ENCODE data around the gene PINLYP.
"Not testable (repeated sequence)": the region's sequence is repeated elsewhere in the genome, so short reads cannot be mapped to it uniquely, and the experiment has no call there.

The PINLYP gene

DNA sequence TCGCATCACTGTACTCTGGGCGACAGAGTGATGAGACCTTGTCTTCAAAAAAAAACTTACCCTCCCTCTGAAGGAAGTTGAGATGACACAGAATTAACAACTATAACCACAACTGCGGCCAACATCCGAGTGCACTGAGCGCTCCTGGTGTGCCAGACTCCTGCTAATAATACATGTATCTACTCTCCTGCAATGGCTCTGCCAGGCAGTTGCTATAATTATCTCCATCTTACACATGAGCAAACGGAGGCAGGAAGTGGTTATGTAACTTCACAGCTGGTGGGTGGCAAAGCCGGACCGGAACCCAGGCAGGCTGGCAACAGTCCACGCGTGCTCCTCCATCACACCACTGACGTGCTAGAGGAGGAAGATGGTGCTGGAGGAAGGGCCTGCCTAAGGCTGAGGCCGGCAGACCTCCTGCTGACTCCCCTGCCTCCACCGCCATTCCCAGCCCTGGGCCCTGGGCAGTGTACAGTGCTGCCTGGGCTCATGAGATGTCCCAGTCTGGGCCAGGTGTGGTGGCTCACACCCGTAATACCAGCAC, 12.8 kb upstream of the PINLYP start:
- H3K27ac Mint-ChIP-seq: peak overlapping the region; percentile 83
- H3K36me3 Mint-ChIP-seq: peaks cover 6% of the 10 kb centered on the region
- no peaks in the 10 kb centered on the region for H3K9me3 Mint-ChIP-seq
- peaks cover 61% of the 10 kb centered on the region for H3K4me1 Mint-ChIP-seq
- H3K27me3 Mint-ChIP-seq: no peaks in the 10 kb centered on the region
- peak overlapping the region; percentile 51 for H3K4me3 Mint-ChIP-seq

DNA sequence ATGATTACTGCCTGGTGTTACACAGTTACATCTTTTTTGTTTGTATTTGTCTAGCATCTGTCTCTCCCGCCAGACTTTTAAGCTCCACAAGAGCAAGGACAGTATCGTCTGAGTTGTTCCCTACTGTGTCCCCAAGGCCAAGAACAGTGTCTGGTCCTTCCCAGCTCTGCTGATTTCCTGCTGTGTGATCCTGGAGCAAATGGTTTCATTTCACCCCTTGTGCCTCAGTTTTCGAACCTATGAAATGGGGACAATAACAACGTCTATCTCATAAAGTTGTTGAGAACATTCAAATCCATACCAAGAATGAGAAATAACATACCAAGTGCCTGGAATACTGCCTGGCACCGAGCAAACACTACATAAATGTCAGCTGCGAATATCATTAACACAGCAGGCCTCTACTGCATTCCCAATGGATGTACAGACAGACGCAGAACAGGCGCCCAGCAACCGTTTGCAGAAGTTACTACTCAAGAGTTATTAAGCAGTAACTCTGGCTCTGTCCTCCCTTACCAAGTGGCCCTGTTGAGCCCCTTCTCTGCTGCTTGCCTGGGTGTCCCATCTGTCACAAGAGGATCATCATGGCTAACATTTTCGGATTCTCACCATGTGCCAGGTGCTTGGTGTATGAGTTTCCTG, 11.7 kb upstream of the PINLYP start:
- Mint-ChIP-seq H3K27me3 (no peaks in the 10 kb centered on the region), H3K4me3 (peak overlapping the region; percentile 56), H3K4me1 (peaks cover 61% of the 10 kb centered on the region), H3K9me3 (no peaks in the 10 kb centered on the region), H3K27ac (peak overlapping the region; percentile 83), H3K36me3 (peaks cover 6% of the 10 kb centered on the region)

DNA sequence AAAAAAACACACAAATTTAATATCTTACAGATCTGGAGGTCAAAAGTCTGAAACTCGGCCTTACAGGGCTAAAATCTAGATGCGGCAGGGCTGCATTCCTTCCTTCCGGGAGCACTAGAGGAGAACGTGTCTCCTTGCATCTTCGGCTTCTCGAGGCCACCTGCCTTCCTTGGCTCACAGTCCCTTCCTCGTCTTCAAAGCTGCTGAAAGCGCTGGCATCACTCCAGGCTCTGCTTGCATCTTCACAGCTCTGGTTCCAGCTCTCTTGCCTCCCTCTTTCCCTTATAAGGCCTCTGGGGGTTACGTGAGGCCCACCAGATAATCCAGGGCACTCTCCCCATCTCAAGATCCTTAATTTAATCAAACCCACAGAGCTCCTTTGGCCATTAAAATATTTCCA, 10.8 kb upstream of the PINLYP start:
- Mint-ChIP-seq H3K27ac (peak overlapping the region; percentile 86), H3K9me3 (no peaks in the 10 kb centered on the region), H3K4me1 (peaks cover 60% of the 10 kb centered on the region), H3K36me3 (peaks cover 4% of the 10 kb centered on the region), H3K4me3 (peak overlapping the region; percentile 27), H3K27me3 (no peaks in the 10 kb centered on the region)

DNA sequence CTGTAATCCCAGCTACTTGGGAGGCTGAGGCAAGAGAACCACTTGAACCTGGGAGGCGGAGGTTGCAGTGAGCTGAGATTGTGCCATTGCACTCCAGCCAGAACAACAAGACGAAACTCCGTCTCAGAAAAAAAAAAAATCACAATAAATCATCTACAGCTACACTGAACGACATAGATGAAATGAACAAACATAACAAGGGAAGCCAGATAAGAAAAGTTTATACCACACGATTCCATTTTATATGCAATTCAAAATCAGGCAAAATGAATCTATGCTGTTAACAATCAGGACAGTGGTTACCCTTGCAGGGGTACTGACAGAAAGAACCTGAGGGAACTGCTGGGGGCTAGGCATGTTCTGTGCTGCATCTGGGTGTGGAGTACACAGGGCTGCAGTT, 5.9 kb upstream of the PINLYP start:
- no peaks in the 10 kb centered on the region for H3K36me3 Mint-ChIP-seq
- no peaks in the 10 kb centered on the region for H3K27me3 Mint-ChIP-seq
- H3K27ac Mint-ChIP-seq: peak overlapping the region; percentile 53
- H3K4me3 Mint-ChIP-seq: no peak overlapping the region
- H3K4me1 Mint-ChIP-seq: peaks cover 50% of the 10 kb centered on the region
- no peaks in the 10 kb centered on the region for H3K9me3 Mint-ChIP-seq

DNA sequence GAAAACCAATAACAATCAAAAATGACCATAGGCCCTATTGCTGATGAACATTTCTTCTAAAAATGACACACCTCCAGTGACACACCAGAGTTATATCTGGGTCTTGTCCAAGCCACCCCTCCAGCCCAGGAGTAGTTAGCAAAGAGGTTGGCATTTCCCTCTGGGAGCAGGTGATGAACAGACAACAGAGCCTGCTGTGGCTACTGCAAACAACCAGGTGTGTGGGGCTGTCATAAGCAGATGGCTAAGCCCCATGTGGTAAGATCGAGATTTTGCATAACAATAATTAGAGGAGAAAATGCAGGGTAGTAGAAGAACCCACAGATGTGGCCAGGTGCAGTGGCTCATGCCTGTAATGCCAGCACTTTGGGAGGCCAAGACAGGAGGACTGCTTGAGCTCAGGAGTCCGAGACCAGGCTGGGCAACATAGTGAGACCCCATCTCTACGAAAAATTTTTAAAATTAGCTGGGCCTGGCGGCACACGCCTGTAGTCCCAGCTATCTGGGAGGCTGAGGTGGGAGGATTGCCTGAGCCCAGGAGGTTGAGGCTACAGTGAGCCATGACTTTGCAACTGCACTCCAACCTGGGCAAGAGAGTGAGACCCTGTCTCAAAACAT, 5.3 kb upstream of the PINLYP start:
- no peaks in the 10 kb centered on the region for H3K9me3 Mint-ChIP-seq
- H3K27me3 Mint-ChIP-seq: no peaks in the 10 kb centered on the region
- no peak overlapping the region for H3K4me3 Mint-ChIP-seq
- no peaks in the 10 kb centered on the region for H3K36me3 Mint-ChIP-seq
- peaks cover 50% of the 10 kb centered on the region for H3K4me1 Mint-ChIP-seq
- peak overlapping the region; percentile 59 for H3K27ac Mint-ChIP-seq

DNA sequence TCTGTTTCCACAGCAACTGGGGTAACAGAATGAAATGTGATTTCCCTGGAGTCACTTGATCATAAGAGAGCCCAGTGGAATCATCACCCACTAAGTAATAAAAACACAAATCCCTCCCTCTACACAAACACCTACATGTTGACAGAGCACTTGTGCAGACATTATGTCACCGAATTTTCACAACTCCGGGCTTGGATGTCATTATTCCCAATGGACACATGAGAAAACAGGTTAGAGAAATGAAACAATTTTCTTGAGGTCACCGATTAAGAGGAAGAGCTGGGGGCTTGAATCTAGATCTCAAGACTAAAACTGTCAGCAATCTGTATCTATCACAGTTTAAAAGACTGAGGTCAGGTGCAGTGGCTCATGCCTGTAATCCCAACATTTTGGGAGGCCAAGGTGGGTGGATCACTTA, 3.4 kb upstream of the PINLYP start:
- Mint-ChIP-seq H3K9me3 (no peaks in the 10 kb centered on the region), H3K4me1 (peaks cover 45% of the 10 kb centered on the region), H3K4me3 (no peak overlapping the region), H3K27ac (no peak overlapping the region), H3K27me3 (no peaks in the 10 kb centered on the region), H3K36me3 (no peaks in the 10 kb centered on the region)

DNA sequence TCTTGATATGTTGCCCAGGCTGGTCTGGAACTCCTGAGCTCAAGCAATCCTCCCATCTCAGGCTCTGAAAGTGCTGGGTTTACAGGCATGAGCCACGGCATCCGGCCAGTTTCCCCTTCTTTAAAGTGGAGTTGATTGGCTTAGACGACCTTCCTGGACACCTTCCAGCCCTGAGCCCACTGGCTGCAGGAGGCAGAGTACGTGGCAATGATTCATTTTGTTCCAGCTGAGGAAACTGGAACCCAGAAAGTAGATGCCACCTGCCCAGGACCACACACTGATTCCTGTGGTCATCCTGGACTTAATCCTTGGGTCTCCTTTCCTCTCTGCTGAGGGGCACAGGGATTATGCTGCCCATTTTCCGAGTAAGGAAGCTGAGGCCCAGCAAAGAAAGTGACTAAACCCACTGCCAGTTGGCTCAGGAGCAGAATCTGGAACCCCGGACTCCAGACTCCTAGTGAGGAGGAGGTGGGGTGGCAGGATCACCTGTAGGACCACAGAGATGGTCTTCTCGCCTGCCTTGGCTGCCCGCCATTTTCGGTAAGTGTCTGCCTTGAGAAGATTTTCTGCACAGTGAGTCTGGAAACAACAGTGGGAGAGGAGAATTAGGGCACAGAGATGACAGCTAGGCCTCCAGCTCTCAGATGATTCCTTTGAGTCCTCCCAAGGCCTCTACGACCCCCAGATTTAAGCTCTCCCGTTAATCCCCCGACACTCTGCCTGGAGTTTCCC, 1.0 kb upstream of the PINLYP start:
- H3K36me3 Mint-ChIP-seq: no peaks in the 10 kb centered on the region
- peak overlapping the region; percentile 95 for H3K4me3 Mint-ChIP-seq
- H3K9me3 Mint-ChIP-seq: no peaks in the 10 kb centered on the region
- H3K27ac Mint-ChIP-seq: peak overlapping the region; percentile 90
- H3K4me1 Mint-ChIP-seq: peaks cover 44% of the 10 kb centered on the region
- no peaks in the 10 kb centered on the region for H3K27me3 Mint-ChIP-seq

DNA sequence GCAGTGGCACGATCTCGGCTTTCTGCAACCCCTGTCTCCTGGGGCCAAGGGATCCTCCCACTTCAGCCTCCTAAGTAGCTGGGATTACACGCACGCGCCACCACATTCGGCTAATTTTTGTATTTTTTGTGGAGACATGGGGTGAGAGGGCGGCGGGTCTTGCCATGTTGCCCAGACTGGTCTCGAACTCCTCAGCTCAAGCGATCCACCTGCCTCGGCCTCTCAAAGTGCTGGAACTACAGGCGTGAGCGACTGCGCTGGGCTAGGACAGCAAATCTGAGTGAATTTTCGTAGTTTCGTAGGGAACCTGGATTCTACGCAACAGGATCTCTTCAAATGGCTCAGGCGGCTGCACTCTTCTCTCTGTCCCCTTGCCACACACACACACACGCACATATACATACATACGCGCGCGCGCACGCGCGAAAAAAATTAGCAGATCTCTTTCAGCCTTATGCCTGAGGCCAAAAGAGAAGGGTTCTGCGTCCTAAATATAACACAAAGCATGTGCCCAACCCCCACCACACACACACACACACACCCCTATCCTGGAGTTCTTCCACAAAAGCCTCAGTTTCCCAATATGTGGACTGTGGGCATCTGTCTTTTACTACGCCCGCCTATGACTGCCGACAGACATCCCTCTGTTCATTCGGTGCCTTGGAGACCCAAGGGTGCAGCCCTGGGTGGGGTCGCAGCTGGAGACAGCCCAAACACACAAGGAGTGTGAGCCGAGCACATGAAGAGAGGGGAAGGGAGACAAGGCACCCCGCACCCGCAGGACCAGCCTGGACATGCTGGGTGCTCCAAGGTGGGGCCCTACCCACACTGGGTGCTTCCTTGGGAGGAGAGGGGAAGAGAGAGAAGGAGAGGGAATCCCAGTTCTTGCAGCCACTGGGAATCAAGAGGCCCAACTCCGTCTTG, 616 bp downstream of the PINLYP start:
- Mint-ChIP-seq H3K27ac (peak overlapping the region; percentile 77), H3K4me3 (peak overlapping the region; percentile 79), H3K4me1 (peaks cover 38% of the 10 kb centered on the region), H3K36me3 (no peaks in the 10 kb centered on the region), H3K27me3 (no peaks in the 10 kb centered on the region), H3K9me3 (no peaks in the 10 kb centered on the region)

DNA sequence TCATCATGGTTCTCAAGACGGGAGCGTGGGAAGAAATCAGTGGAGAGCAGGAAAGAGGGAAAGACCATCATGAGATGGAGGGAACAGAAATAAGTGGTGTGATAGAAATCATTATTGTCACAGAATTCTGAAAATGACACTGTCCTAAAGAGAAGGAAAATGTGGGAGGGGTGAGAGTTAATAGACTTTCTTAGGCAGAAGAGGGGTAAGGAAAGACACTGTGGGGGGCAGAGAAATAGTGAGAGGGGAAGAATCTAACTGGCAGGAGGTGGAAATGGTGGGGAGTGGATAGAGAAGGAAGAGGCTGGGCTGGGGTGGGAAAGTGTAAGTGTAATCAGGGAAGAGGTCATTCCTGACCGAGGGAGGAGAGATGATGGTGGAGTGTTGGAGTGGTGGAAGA, 3.2 kb downstream of the PINLYP start:
- Mint-ChIP-seq H3K36me3 (no peaks in the 10 kb centered on the region), H3K27me3 (no peaks in the 10 kb centered on the region), H3K4me3 (peak overlapping the region; percentile 1), H3K27ac (peak overlapping the region; percentile 73), H3K9me3 (no peaks in the 10 kb centered on the region), H3K4me1 (peaks cover 22% of the 10 kb centered on the region)

DNA sequence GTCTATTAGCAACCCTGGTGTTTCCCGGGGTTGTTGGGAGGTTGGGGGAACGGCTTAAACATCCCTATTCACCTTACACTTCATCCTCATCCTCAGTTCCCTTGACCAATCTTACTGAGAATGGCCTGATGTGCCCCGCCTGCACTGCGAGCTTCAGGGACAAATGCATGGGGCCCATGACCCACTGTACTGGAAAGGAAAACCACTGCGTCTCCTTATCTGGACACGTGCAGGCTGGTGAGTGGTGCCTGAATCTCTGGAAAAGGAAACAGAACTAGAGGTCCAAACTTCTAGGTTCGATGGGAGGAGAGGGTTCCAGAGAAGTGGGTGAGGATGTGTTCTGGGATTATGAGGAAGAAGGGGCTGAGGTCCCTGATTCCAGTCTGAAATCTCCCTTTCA, 5.9 kb downstream of the PINLYP start:
- Mint-ChIP-seq H3K36me3 (no peaks in the 10 kb centered on the region), H3K4me3 (no peak overlapping the region), H3K4me1 (peaks cover 9% of the 10 kb centered on the region), H3K27ac (no peak overlapping the region), H3K9me3 (no peaks in the 10 kb centered on the region), H3K27me3 (no peaks in the 10 kb centered on the region)

DNA sequence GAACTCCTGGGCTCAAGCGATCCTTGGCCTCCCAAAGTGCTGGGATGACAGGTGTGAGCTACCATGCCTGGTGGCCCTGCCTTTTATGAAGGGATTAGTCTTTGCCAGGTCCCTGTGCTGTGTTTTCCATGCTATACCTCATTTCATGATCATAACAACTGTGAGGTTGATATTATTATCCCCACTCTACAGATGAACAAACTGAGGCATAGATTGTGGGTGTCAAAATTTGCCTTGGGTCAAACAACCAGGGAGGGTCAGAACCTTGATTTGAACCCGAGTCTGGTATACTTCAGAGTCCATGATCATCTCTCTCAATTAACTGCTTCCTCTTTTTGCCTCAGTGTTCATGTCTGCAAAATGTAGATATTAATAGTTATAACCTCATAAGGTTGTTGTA, 6.9 kb downstream of the PINLYP start:
- H3K27me3 Mint-ChIP-seq: no peaks in the 10 kb centered on the region
- no peak overlapping the region for H3K27ac Mint-ChIP-seq
- peaks cover 9% of the 10 kb centered on the region for H3K4me1 Mint-ChIP-seq
- H3K9me3 Mint-ChIP-seq: no peaks in the 10 kb centered on the region
- H3K36me3 Mint-ChIP-seq: no peaks in the 10 kb centered on the region
- no peak overlapping the region for H3K4me3 Mint-ChIP-seq

DNA sequence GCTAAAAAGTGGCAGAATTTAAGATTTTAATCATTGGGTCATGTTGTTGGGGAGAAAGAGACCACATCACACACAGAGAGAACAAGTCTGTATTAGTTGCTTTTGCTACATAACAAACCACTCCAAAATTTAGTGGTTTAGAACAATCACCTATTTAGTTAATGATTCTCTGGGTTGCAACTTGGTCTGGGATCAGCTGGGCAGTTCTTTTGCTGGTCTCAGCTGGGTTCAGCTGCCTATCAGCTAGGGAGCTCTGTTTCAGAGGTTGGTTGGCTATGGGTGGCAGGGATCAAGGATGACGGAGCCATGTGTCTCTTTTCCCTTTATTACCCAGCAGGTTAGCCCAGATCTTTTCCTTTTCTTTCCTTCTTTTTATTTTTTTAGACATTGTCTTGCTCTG, 8.9 kb downstream of the PINLYP start:
- H3K4me1 Mint-ChIP-seq: peaks cover 10% of the 10 kb centered on the region
- H3K9me3 Mint-ChIP-seq: no peaks in the 10 kb centered on the region
- peaks cover 2% of the 10 kb centered on the region for H3K36me3 Mint-ChIP-seq

DNA sequence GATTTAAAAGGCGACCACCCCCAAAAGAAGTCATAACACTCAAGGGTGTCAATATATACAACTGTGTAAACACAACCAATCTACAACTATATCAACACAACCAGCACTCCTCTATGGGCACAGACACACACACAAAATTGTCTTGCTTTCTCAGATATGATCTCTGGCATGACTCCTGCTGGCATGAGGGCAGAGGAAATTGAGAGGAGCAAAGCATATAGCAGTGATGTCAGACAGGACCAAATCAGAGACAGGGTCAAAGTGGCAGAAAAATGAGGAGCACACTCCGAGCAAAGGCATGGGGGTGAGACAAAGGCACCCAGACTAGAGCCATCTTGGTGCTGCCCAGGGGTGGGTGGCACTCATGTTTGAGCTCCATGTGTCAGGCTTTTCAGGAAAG, 10.7 kb downstream of the PINLYP start:
- Mint-ChIP-seq H3K4me1 (peaks cover 13% of the 10 kb centered on the region), H3K36me3 (peaks cover 9% of the 10 kb centered on the region), H3K4me3 (no peak overlapping the region), H3K9me3 (no peaks in the 10 kb centered on the region), H3K27me3 (no peaks in the 10 kb centered on the region), H3K27ac (no peak overlapping the region)

More for the DNA sequence above, 8.9 kb downstream of the PINLYP start:
- Mint-ChIP-seq H3K4me3 (no peak overlapping the region), H3K27ac (no peak overlapping the region), H3K27me3 (no peaks in the 10 kb centered on the region)

DNA sequence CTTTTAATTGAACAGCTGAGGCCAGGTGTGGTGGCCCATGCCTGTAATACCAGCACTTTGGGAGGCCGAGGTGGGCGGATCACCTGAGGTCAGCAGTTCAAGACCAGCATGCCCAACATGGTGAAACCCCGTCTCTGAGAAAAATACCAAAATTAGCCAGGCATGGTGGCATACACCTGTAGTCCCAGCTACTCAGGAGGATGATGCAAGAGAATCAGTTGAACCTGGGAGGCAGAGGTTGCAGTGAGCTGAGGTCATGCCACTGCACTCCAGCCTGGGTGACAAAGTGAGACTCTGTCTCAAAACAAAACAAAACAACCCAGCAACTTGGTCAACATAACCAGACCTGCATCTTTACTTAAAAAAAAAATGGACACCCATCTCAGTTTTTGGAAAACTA, 11.4 kb downstream of the PINLYP start:
- H3K27me3 Mint-ChIP-seq, H3K9me3 Mint-ChIP-seq, H3K27ac Mint-ChIP-seq, H3K4me3 Mint-ChIP-seq, H3K36me3 Mint-ChIP-seq: not testable (repeated sequence)
- H3K4me1 Mint-ChIP-seq: peaks cover 13% of the 10 kb centered on the region

DNA sequence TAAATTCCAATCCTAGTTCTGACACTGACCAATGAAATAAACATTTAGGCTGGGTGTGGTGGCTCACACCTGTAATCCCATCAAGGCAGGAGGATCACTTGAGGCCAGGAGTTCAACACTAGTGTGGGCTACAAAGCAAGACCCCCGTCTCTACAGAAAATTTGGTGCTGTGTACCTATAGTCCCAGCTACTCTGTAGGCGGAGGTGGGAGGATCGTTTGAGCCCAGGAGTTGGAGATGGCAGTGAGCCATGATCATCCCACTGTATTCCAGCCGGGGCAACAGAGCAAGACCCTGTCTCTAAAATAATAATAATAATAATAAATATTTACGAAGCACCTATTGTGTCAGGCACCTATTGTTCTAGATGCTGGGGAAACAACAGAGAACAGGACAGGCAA, 13.7 kb downstream of the PINLYP start:
- Mint-ChIP-seq H3K4me1 (peaks cover 22% of the 10 kb centered on the region), H3K36me3 (peaks cover 17% of the 10 kb centered on the region), H3K27ac (peak overlapping the region; percentile 86), H3K9me3 (no peaks in the 10 kb centered on the region), H3K27me3 (no peaks in the 10 kb centered on the region), H3K4me3 (no peak overlapping the region)

Measured in activated naive CD4-positive, alpha-beta T cell treated with anti-CD3 and anti-CD28 coated beads, Interleukin-2, amount 50 U/mL, for 24 hours (primary cell).